Thyroid gland (tissue), 4 donors: ENCODE measurements around the gene FOXS1. TPM values are rescaled to one million over a fixed set of nuclear protein-coding genes. Genes with fewer than 3 reads are reported as not detected.
A peak's percentile ranks its signal among the peaks of the same experiment; 100 is the strongest.

ENCODE experiments used
- DNase-seq, 2 donors: peaks; one replicate each; pipeline ENCODE4 v3.0.0-alpha.2; 2019
- H3K27ac ChIP-seq, 3 donors: fragments of 200-600 bp; sonication (generic); 1 replicate in 2 of 3; 2 replicates in 1 of 3; pipeline ENCODE4 v1.5.1; 2016 to 2019; ENCODE audit warnings: mild to moderate bottlenecking in 1 of 3, moderate library complexity in 1 of 3
- H3K27me3 ChIP-seq: fragments of 200-600 bp; sonication (generic); one replicate; pipeline ENCODE4 v1.5.1; 2019
- H3K36me3 ChIP-seq, 2 donors: fragments of 200-600 bp; sonication (generic); one replicate each; pipeline ENCODE4 v1.5.1; 2016 to 2019
- H3K4me1 ChIP-seq, 2 donors: fragments of 200-600 bp; sonication (generic); one replicate each; pipeline ENCODE4 v1.5.1; 2017 to 2019
- H3K4me3 ChIP-seq, 3 donors: fragments of 200-600 bp; sonication (generic); replicated peaks in 1 of 3; 1 replicate in 2 of 3; 2 replicates in 1 of 3; pipeline ENCODE4 v1.5.1; 2016; ENCODE audit warnings: mild to moderate bottlenecking in 1 of 3
- H3K9me3 ChIP-seq: fragments of 200-600 bp; sonication (generic); one replicate; pipeline ENCODE4 v1.5.1; 2017
- CTCF ChIP-seq, 6 experiments: fragments of 200-600 bp in 3 of 6; fragments of 450-650 bp in 3 of 6; sonication (generic) in 3 of 6; IDR thresholded peaks; one replicate each; pipeline ENCODE4 v1.5.1; 2016 to 2019; ENCODE audit warnings: antibody characterized with exemption in 6 of 6, mild to moderate bottlenecking in 2 of 6, inconsistent platforms in 1 of 6, moderate library complexity in 1 of 6
- POLR2A ChIP-seq, 2 donors: fragments of 450-650 bp; IDR thresholded peaks; one replicate each; pipeline ENCODE4 v1.6.1; 2017; ENCODE audit warnings: antibody characterized with exemption in 2 of 2, mild to moderate bottlenecking in 2 of 2, moderate library complexity in 1 of 2
- WGBS, 2 donors: methylation state at CpG; one replicate each; pipeline ENCODE4 v1.1.5; 2017; 5-methylcytosine and 5-hydroxymethylcytosine counted together
- intact Hi-C: fragments of 100-400 bp; cut with DNase I; formaldehyde crosslinking; loops from one replicate; pipeline ENCODE4 v1.15.1; 2023
- total RNA-seq, 4 donors: library from RNA; depleted of rRNA; stranded (reverse); fragments of >200 nt; gene quantifications; one replicate each; pipeline ENCODE4 v1.2.3, GENCODE V29; 2016

Gene FOXS1
- total RNA-seq, 4 donors from 2014 or later: 0.44 to 1.0 TPM; not detected in 2

- TF ChIP-seq CTCF (IDR thresholded peaks at IDR 0.05) (no peak), POLR2A (IDR thresholded peaks at IDR 0.05) (no peak)
- no peaks in the 10 kb centered on the region for H3K9me3 ChIP-seq
- no peaks in the 10 kb centered on the region for H3K27me3 ChIP-seq
- intact Hi-C loops: loop anchor here (10.0 kb wide), 2 partner anchors 92 to 202 kb away; partner anchors contain the start of gene COX4I2
- WGBS, 2 donors: 59 to 77% methylated on average over 3 to 5 of the region's 5 CpGs
- H3K27ac ChIP-seq: no peak overlapping the region
- H3K4me3 ChIP-seq: no peak overlapping the region
- no peaks in the 10 kb centered on the region for H3K36me3 ChIP-seq
- H3K4me1 ChIP-seq: peaks cover 0 to 32% of the 10 kb centered on the region in 2 donors
- no peak for DNase-seq
These were observed 8.4 kb downstream of the FOXS1 start for GRCh38 chr20:31836853-31837608.

GRCh38 chr20:31835977-31836852, 9.2 kb downstream of the FOXS1 start:
- H3K27me3 ChIP-seq: no peaks in the 10 kb centered on the region
- no peak overlapping the region for H3K27ac ChIP-seq
- no peak overlapping the region for H3K4me3 ChIP-seq
- H3K36me3 ChIP-seq: no peaks in the 10 kb centered on the region
- TF ChIP-seq CTCF (IDR thresholded peaks at IDR 0.05) (no peak), POLR2A (IDR thresholded peaks at IDR 0.05) (no peak)
- H3K4me1 ChIP-seq: peaks cover 0 to 32% of the 10 kb centered on the region in 2 donors
- WGBS, 2 donors: 55 to 69% methylated on average over 6 to 11 of the region's 14 CpGs
- peak; percentile 46 to 55 for DNase-seq
- no peaks in the 10 kb centered on the region for H3K9me3 ChIP-seq
- intact Hi-C loops: loop anchor here (10.0 kb wide), 2 partner anchors 91 to 201 kb away; partner anchors contain the start of gene COX4I2

- TF ChIP-seq CTCF (IDR thresholded peaks at IDR 0.05) (no peak), POLR2A (IDR thresholded peaks at IDR 0.05) (no peak)
- H3K4me3 ChIP-seq: no peak overlapping the region
- no peaks in the 10 kb centered on the region for H3K27me3 ChIP-seq
- H3K36me3 ChIP-seq: no peaks in the 10 kb centered on the region
- no peak for DNase-seq
- no peak overlapping the region for H3K27ac ChIP-seq
- no peaks in the 10 kb centered on the region for H3K9me3 ChIP-seq
- H3K4me1 ChIP-seq: peaks cover 0 to 32% of the 10 kb centered on the region in 2 donors
- intact Hi-C loops: loop anchor here (10.0 kb wide), 2 partner anchors 91 to 201 kb away; partner anchors contain the start of gene COX4I2
- 68 to 88% methylated on average over 4 to 6 of the region's 9 CpGs for WGBS, 2 donors
These were observed 9.8 kb downstream of the FOXS1 start for GRCh38 chr20:31835554-31835953.

GRCh38 chr20:31833931-31834521, 11.4 kb downstream of the FOXS1 start:
- DNase-seq: no peak
- H3K9me3 ChIP-seq: no peaks in the 10 kb centered on the region
- no peak overlapping the region for H3K4me3 ChIP-seq
- TF ChIP-seq CTCF (IDR thresholded peaks at IDR 0.05): no peak
- peaks cover 0 to 32% of the 10 kb centered on the region in 2 donors for H3K4me1 ChIP-seq
- H3K27me3 ChIP-seq: no peaks in the 10 kb centered on the region
- no peak overlapping the region for H3K27ac ChIP-seq
- no peaks in the 10 kb centered on the region for H3K36me3 ChIP-seq
- intact Hi-C loops: loop anchor here (10.0 kb wide), 2 partner anchors 89 to 199 kb away; partner anchors contain the start of gene COX4I2
- 75 to 86% methylated on average over 14 to 17 of the region's 20 CpGs for WGBS, 2 donors
